ENCODE results near the gene FAM171A2.
"Not testable (repeated sequence)": the region's sequence is repeated elsewhere in the genome, so short reads cannot be mapped to it uniquely, and the experiment has no call there.

FAM171A2 gene

DNA sequence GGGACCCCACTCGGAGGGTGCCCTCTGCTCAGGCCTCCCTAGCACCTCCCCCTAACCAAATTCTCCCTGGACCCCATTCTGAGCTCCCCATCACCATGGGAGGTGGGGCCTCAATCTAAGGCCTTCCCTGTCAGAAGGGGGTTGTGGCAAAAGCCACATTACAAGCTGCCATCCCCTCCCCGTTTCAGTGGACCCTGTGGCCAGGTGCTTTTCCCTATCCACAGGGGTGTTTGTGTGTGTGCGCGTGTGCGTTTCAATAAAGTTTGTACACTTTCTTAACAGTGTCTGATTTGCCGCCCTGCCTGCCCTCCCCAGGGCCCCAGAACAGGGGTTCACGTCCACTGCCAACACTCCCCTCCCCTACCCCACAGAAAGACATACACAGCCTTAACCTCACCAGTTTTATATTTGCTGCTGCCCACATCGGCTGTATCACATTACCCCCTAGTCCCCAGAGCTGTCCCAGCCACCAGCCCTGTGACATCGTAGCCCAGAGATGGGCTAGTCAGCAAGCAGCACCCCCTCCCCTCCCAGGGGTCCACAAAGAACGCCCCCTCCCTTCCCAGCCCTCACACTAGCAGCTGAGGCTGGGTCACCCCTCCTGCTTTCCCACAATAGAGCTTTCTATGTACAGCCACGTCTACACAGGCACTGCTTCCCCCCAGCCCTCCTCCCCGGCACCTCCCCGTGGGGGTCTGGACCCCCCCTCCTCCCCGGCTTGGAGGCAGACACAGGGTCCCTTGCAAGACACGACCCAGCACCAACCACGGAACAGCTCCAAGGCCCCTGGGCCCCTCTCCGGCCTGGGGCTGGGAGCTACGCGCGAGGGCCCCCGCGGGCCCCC lies 10.6 kb downstream of the FAM171A2 start:
- no peak overlapping the region for H3K4me3 ChIP-seq (ENCODE audit: low read length)
- H2AFZ ChIP-seq (ENCODE audit: low read depth, low read length), result no peak overlapping the region
- H3K4me1 ChIP-seq (ENCODE audit: insufficient read depth, low read length), result no peaks in the 10 kb centered on the region
- peaks cover 32% of the 10 kb centered on the region for H3K36me3 ChIP-seq (ENCODE audit: insufficient read depth, low read length)
- no peaks in the 10 kb centered on the region for H3K27me3 ChIP-seq (ENCODE audit: insufficient read depth, low read length)
- H3K9me3 ChIP-seq (ENCODE audit: low read length), result no peaks in the 10 kb centered on the region

DNA sequence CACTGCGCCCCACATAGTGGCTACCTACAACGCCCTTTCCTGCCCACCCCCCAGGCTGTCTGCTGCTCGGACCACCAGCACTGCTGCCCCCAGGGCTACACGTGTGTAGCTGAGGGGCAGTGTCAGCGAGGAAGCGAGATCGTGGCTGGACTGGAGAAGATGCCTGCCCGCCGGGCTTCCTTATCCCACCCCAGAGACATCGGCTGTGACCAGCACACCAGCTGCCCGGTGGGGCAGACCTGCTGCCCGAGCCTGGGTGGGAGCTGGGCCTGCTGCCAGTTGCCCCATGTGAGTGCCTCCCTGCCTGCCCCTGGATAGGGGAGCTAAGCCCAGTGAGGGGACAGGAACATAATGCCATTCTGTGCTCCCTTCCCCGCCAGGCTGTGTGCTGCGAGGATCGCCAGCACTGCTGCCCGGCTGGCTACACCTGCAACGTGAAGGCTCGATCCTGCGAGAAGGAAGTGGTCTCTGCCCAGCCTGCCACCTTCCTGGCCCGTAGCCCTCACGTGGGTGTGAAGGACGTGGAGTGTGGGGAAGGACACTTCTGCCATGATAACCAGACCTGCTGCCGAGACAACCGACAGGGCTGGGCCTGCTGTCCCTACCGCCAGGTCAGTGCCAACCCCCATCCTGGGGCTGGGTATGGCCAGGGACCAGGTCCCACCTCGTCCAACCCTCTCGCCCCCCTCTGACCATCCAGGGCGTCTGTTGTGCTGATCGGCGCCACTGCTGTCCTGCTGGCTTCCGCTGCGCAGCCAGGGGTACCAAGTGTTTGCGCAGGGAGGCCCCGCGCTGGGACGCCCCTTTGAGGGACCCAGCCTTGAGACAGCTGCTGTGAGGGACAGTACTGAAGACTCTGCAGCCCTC lies 11.5 kb downstream of the FAM171A2 start:
- no peak overlapping the region for H3K4me3 ChIP-seq (ENCODE audit: low read length)
- no peaks in the 10 kb centered on the region for H3K27me3 ChIP-seq (ENCODE audit: insufficient read depth, low read length)
- peaks cover 32% of the 10 kb centered on the region for H3K36me3 ChIP-seq (ENCODE audit: insufficient read depth, low read length)
- H2AFZ ChIP-seq (ENCODE audit: low read depth, low read length), result no peak overlapping the region
- H3K4me1 ChIP-seq (ENCODE audit: insufficient read depth, low read length), result no peaks in the 10 kb centered on the region
- no peaks in the 10 kb centered on the region for H3K9me3 ChIP-seq (ENCODE audit: low read length)

DNA sequence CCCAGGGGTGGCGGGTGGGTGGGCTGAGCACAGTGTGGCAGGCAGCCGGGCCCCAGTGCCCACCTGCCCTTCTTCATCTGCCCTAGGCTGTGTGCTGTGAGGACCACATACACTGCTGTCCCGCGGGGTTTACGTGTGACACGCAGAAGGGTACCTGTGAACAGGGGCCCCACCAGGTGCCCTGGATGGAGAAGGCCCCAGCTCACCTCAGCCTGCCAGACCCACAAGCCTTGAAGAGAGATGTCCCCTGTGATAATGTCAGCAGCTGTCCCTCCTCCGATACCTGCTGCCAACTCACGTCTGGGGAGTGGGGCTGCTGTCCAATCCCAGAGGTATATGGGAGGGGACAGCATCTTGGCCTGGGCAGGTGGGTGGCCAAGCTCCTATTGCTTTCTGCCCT lies 12.2 kb downstream of the FAM171A2 start:
- no peaks in the 10 kb centered on the region for H3K27me3 ChIP-seq (ENCODE audit: insufficient read depth, low read length)
- H3K36me3 ChIP-seq (ENCODE audit: insufficient read depth, low read length), result peaks cover 28% of the 10 kb centered on the region
- no peaks in the 10 kb centered on the region for H3K9me3 ChIP-seq (ENCODE audit: low read length)
- no peaks in the 10 kb centered on the region for H3K4me1 ChIP-seq (ENCODE audit: insufficient read depth, low read length)
- no peak overlapping the region for H2AFZ ChIP-seq (ENCODE audit: low read depth, low read length)
- H3K4me3 ChIP-seq (ENCODE audit: low read length), result no peak overlapping the region

DNA sequence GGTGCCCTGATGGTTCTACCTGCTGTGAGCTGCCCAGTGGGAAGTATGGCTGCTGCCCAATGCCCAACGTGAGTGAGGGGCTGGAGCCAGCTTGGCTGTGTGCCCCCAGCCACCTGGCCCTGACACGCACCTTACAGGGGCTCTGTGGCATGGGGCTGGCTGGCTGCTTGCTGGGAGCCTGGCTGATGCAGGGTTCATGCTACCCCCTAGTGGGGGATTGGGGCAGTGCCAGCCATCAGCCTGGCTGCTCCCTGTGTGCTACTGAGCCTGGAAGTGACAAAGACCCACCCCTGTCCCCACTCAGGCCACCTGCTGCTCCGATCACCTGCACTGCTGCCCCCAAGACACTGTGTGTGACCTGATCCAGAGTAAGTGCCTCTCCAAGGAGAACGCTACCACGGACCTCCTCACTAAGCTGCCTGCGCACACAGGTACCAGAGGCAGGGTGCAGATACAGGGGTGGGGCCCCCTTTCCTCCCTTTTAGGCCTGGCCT lies 12.9 kb downstream of the FAM171A2 start:
- Histone ChIP-seq H2AFZ (ENCODE audit: low read depth, low read length) (no peak overlapping the region), H3K4me3 (ENCODE audit: low read length) (no peak overlapping the region), H3K9me3 (ENCODE audit: low read length) (no peaks in the 10 kb centered on the region), H3K27me3 (ENCODE audit: insufficient read depth, low read length) (no peaks in the 10 kb centered on the region), H3K4me1 (ENCODE audit: insufficient read depth, low read length) (peaks cover 6% of the 10 kb centered on the region), H3K36me3 (ENCODE audit: insufficient read depth, low read length) (peaks cover 22% of the 10 kb centered on the region)

DNA sequence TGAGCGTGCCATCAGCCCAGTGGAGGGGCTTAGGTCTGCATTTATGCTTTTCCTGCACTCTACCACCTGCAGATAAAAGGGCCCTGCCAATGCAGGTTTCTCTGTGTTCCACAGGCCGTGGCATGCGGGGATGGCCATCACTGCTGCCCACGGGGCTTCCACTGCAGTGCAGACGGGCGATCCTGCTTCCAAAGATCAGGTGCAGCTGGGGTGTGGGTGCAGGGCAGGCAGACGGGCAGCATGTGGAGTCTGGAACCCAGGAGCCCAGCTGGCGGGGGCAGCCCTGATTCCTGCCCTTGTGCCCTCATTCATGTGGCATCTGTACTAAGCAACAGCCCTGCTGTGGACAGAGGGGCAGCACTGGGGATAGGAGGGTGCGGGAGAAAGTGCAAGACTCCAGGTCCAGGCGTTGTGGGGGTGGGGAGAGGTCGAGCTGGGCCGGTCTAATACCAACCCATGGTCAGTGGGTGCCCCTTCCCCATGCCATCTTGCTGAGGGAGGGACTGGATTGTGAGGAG lies 14.0 kb downstream of the FAM171A2 start:
- Histone ChIP-seq H3K4me1 (ENCODE audit: insufficient read depth, low read length) (peaks cover 6% of the 10 kb centered on the region), H3K36me3 (ENCODE audit: insufficient read depth, low read length) (peaks cover 14% of the 10 kb centered on the region)

DNA sequence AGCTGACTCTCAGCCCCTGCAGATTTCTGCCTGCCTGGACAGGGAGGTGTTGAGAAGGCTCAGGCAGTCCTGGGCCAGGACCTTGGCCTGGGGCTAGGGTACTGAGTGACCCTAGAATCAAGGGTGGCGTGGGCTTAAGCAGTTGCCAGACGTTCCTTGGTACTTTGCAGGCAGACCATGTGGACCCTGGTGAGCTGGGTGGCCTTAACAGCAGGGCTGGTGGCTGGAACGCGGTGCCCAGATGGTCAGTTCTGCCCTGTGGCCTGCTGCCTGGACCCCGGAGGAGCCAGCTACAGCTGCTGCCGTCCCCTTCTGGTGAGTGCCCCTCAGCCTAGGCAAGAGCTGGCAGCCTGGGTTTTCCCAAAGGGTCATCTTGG lies 14.7 kb downstream of the FAM171A2 start:
- no peaks in the 10 kb centered on the region for H3K27me3 ChIP-seq (ENCODE audit: insufficient read depth, low read length)
- H3K9me3 ChIP-seq (ENCODE audit: low read length), result no peaks in the 10 kb centered on the region
- H3K36me3 ChIP-seq (ENCODE audit: insufficient read depth, low read length), result peaks cover 14% of the 10 kb centered on the region
- no peak overlapping the region for H2AFZ ChIP-seq (ENCODE audit: low read depth, low read length)
- H3K4me1 ChIP-seq (ENCODE audit: insufficient read depth, low read length), result peaks cover 6% of the 10 kb centered on the region
- H3K4me3 ChIP-seq (ENCODE audit: low read length), result no peak overlapping the region

More for the DNA sequence above, 14.0 kb downstream of the FAM171A2 start:
- no peak overlapping the region for H3K4me3 ChIP-seq (ENCODE audit: low read length)
- no peak overlapping the region for H2AFZ ChIP-seq (ENCODE audit: low read depth, low read length)
- no peaks in the 10 kb centered on the region for H3K9me3 ChIP-seq (ENCODE audit: low read length)
- H3K27me3 ChIP-seq (ENCODE audit: insufficient read depth, low read length), result no peaks in the 10 kb centered on the region

DNA sequence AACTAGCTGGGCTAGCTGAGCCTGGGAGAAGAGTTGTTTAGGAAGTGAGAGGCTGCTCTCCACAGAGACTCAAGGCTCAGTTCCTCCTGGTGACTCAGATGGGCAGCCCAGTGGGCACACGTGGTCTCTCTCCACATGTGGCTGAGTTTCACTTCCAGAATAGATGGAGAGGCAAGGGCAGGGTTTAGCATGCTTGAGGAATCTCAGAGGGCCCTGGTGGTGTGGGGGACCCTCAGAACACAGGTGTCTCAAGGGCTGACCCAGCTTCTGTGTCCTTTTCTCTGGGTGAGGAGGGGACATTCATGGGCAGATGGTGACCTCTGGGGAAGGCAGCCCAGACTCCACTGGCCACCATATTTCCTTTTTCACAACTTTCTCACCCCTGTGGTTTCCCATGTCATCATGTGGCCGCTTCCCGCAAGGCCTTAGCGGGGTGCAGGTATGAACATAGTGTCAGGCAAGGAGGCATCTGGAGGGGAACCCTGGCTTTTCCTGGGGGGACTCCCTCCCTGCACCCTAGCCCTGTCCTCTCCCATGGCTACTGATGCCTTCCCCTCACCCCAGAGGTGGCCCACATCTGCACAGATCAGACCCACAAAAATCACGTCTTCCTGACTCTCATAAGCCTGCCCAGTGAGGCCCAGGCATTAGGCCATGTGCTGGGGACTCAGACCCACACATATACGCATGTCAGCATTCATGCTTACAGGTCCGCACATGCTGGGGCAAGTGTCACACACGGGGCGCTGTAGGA lies 15.2 kb downstream of the FAM171A2 start:
- H3K27me3 ChIP-seq (ENCODE audit: insufficient read depth, low read length), result no peaks in the 10 kb centered on the region
- no peaks in the 10 kb centered on the region for H3K9me3 ChIP-seq (ENCODE audit: low read length)
- H3K4me1 ChIP-seq (ENCODE audit: insufficient read depth, low read length), result peaks cover 6% of the 10 kb centered on the region
- H3K36me3 ChIP-seq (ENCODE audit: insufficient read depth, low read length), result peaks cover 14% of the 10 kb centered on the region
- H2AFZ ChIP-seq (ENCODE audit: low read depth, low read length), result no peak overlapping the region
- no peak overlapping the region for H3K4me3 ChIP-seq (ENCODE audit: low read length)

DNA sequence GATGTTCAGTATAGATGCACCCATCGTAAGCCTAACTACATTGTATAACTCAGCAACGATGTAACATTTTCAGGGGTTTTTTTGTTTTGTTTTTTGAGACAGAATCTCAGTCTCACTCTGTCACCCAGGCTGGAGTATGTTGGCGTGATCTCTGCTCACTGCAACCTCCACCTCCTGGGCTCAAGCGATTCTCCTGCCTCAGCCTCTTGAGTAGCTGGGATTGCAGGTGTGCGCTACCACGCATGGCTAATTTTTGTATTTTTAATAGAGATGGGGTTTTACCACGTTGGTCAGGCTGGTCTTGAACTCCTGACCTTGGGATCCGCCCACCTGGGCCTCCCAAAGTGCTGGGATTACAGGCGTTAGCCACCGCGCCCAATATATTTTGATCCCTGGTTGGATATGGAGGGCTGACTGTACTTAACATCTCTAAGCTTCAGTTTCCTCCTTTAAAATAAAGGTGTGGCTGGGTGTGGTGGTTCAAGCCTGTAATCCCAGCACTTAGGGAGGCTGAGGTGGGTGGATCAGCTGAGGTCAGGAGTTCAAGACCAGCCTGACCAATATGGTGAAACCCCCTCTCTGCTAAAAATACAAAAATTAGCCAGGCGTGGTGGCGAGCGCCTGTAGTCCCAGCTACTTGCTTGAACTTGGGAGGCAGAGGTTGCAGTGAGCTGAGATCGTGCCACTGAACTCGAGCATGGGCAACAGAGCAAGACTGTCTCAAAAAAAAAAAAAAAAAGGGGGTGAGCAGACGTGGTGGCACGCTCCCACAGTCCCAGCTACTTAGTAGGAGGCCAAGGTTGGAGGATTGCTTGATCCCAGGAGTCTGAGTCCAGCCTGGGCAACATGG lies 16.2 kb downstream of the FAM171A2 start:
- not testable (repeated sequence) for H3K4me1 ChIP-seq (ENCODE audit: insufficient read depth, low read length); H3K27me3 ChIP-seq (ENCODE audit: insufficient read depth, low read length); H2AFZ ChIP-seq (ENCODE audit: low read depth, low read length); H3K4me3 ChIP-seq (ENCODE audit: low read length); H3K9me3 ChIP-seq (ENCODE audit: low read length); H3K36me3 ChIP-seq (ENCODE audit: insufficient read depth, low read length)

DNA sequence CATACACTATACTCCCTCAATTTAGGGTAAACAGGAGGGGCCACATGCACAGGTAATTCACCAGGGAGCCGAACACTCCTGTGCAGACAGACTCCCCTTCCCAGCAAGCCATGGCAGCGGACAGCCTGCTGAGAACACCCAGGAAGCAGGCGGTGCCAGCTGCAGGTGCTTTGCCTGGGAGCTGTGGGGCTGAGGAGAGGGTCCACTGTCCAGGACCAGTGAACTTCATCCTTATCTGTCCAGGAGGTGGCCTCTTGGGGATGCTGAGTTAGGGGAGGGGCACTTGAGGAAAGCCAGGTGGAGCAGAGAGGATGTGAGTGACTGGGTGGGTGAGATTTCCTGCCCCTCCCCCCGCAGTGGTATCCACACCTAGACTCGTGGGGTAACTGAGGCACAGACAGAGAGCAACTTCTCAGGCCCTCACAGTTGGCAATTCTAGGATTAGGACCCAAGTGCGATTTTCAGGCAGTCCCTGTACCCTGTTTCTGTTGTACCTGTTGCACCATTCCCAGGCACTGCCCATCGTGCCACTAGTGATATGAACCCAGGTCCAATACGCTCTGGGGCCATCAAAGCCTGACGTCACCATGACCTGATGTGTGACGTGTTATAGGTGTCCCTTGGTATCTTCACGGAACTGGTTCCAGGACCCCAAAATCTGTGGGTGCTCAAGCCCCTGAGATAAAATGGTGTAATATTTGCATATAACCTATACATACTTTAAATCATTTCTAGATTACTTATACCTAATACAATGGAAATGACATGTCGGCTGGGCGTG lies 17.4 kb downstream of the FAM171A2 start:
- H3K4me1 ChIP-seq (ENCODE audit: insufficient read depth, low read length), result peaks cover 6% of the 10 kb centered on the region

DNA sequence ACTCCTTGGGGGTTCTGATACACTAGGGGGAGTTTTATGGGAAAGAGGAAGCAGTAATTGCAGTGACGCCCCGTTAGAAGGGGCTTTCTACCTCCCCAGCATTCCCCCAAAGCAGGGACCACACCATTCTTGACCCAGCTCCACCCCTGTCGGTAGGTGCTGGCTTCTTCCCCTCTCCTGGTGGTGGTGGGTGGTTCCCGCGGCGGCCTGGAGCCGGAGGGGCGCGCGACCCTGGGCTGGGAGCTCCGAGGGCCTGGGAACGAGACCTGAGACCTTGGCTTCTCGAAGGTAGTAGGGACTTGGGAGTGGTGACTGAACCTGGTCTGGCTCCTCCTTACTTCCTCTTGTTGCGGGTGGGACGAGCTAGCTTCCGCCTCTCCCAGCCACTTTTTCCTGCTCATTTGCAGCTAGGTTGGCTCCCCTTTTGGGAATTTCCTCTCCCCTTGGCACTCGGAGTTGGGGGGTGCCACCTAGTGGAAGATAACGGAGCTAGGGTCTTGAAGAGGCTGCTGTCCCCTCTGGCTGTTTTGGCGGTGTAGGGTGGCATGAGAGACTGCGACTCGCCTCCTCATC lies 18.1 kb downstream of the FAM171A2 start:
- H3K4me3 ChIP-seq (ENCODE audit: low read length), result peak overlapping the region; percentile 76
- peaks cover 4% of the 10 kb centered on the region for H3K27me3 ChIP-seq (ENCODE audit: insufficient read depth, low read length)
- H2AFZ ChIP-seq (ENCODE audit: low read depth, low read length), result peak overlapping the region; percentile 30
- no peaks in the 10 kb centered on the region for H3K36me3 ChIP-seq (ENCODE audit: insufficient read depth, low read length)
- no peaks in the 10 kb centered on the region for H3K9me3 ChIP-seq (ENCODE audit: low read length)
- peaks cover 6% of the 10 kb centered on the region for H3K4me1 ChIP-seq (ENCODE audit: insufficient read depth, low read length)

More for the DNA sequence above, 17.4 kb downstream of the FAM171A2 start:
- Histone ChIP-seq H3K36me3 (ENCODE audit: insufficient read depth, low read length) (no peaks in the 10 kb centered on the region), H3K4me3 (ENCODE audit: low read length) (peak overlapping the region; percentile 76), H2AFZ (ENCODE audit: low read depth, low read length) (no peak overlapping the region), H3K9me3 (ENCODE audit: low read length) (no peaks in the 10 kb centered on the region), H3K27me3 (ENCODE audit: insufficient read depth, low read length) (peaks cover 4% of the 10 kb centered on the region)

DNA sequence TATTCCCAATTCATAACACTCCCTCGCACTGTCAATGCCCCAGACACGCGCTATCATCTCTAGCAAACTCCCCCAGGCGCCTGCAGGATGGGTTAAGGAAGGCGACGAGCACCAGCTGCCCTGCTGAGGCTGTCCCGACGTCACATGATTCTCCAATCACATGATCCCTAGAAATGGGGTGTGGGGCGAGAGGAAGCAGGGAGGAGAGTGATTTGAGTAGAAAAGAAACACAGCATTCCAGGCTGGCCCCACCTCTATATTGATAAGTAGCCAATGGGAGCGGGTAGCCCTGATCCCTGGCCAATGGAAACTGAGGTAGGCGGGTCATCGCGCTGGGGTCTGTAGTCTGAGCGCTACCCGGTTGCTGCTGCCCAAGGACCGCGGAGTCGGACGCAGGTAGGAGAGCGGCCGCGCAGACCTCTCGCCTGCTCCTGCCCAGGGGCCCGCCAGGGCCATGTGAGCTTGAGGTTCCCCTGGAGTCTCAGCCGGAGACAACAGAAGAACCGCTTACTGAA lies 18.7 kb downstream of the FAM171A2 start, which contains the start of gene GRN:
Gene GRN, plus strand, starts transcription at position 364 of the 515 bp plus-strand sequence. CDS start 3,863 bp downstream, outside the sequence.
- peaks cover 6% of the 10 kb centered on the region for H3K27me3 ChIP-seq (ENCODE audit: insufficient read depth, low read length)
- H3K4me1 ChIP-seq (ENCODE audit: insufficient read depth, low read length), result peaks cover 6% of the 10 kb centered on the region
- H3K36me3 ChIP-seq (ENCODE audit: insufficient read depth, low read length), result no peaks in the 10 kb centered on the region
- peak within 1 kb of the TSS; percentile 30 for H2AFZ ChIP-seq (ENCODE audit: low read depth, low read length)
- H3K4me3 ChIP-seq (ENCODE audit: low read length), result peak within 1 kb of the TSS; percentile 76
- H3K9me3 ChIP-seq (ENCODE audit: low read length), result no peaks in the 10 kb centered on the region
